CD14-positive monocyte (primary cell): ENCODE measurements around the gene KLHL13. TPM values are rescaled to one million over a fixed set of nuclear protein-coding genes. Genes with fewer than 3 reads are reported as not detected.

Experiments
- DNase-seq, 3 donors: peaks; one replicate each; pipeline ENCODE4 v3.0.0-alpha.2; 2011 to 2022
- H2AFZ ChIP-seq: 2 replicates; pipeline ENCODE4 v1.6.0; 2012; ENCODE audit warnings: mild to moderate bottlenecking, low read depth, low read length, inconsistent platforms; ENCODE audit not compliant: insufficient read depth, poor library complexity, severe bottlenecking
- H3K27ac ChIP-seq, 2 donors: 1 replicate in 1 of 2; 2 replicates in 1 of 2; pipeline ENCODE4 v1.5.1; 2012 to 2013; ENCODE audit warnings: low read length in 2 of 2, control low read depth in 1 of 2, inconsistent platforms in 1 of 2, low read depth in 1 of 2, mild to moderate bottlenecking in 1 of 2
- H3K27me3 ChIP-seq, 2 donors: one replicate each; pipeline versions ENCODE4 v1.6.0 to v1.6.1; 2011 to 2013; ENCODE audit warnings: low read length in 2 of 2; ENCODE audit not compliant: control insufficient read depth in 2 of 2, insufficient read depth in 2 of 2
- H3K36me3 ChIP-seq, 2 donors: replicated peaks in 1 of 2; 1 replicate in 1 of 2; 2 replicates in 1 of 2; pipeline versions ENCODE4 v1.5.1 to v1.6.1; 2012 to 2013; ENCODE audit warnings: low read length in 2 of 2, control low read depth in 1 of 2, inconsistent platforms in 1 of 2, mild to moderate bottlenecking in 1 of 2; ENCODE audit not compliant: insufficient read depth in 2 of 2, control insufficient read depth in 1 of 2
- H3K4me1 ChIP-seq, 2 donors: 1 replicate in 1 of 2; 2 replicates in 1 of 2; pipeline versions ENCODE4 v1.5.1 to v1.6.1; 2012 to 2013; ENCODE audit warnings: low read length in 2 of 2, control low read depth in 1 of 2, inconsistent platforms in 1 of 2, mild to moderate bottlenecking in 1 of 2, moderate library complexity in 1 of 2; ENCODE audit not compliant: insufficient read depth in 2 of 2, control insufficient read depth in 1 of 2
- H3K4me2 ChIP-seq: replicated peaks from 2 replicates; pipeline ENCODE3; 2012; ENCODE audit warnings: low read length, moderate library complexity, mild to moderate bottlenecking; ENCODE audit not compliant: poor library complexity, severe bottlenecking; ENCODE audit errors: extremely low read depth
- H3K4me3 ChIP-seq, 3 experiments: fragments of 200-600 bp in 1 of 3; sonication (generic) in 1 of 3; replicated peaks in 1 of 3; 1 replicate in 2 of 3; 2 replicates in 1 of 3; pipeline ENCODE4 v1.5.1; 2011 to 2013; ENCODE audit warnings: low read length in 3 of 3, mild to moderate bottlenecking in 3 of 3, control low read depth in 2 of 3, low read depth in 2 of 3, inconsistent platforms in 1 of 3, moderate library complexity in 1 of 3
- H3K79me2 ChIP-seq: 2 replicates; pipeline ENCODE4 v1.6.0; 2012; ENCODE audit warnings: mild to moderate bottlenecking, control low read depth, inconsistent platforms, low read length, moderate library complexity; ENCODE audit not compliant: insufficient read depth
- H3K9ac ChIP-seq: 2 replicates; pipeline ENCODE4 v1.6.0; 2017; ENCODE audit warnings: low read length, mild to moderate bottlenecking; ENCODE audit not compliant: insufficient read depth, poor library complexity, severe bottlenecking
- H3K9me3 ChIP-seq, 2 donors: replicated peaks in 1 of 2; 1 replicate in 1 of 2; 2 replicates in 1 of 2; pipeline versions ENCODE4 v1.5.1 to v1.6.1; 2012 to 2013; ENCODE audit warnings: low read length in 2 of 2, control low read depth in 1 of 2; ENCODE audit not compliant: control insufficient read depth in 1 of 2, insufficient read depth in 1 of 2
- H4K20me1 ChIP-seq: 2 replicates; pipeline ENCODE4 v1.6.0; 2012; ENCODE audit warnings: mild to moderate bottlenecking, low read length, control low read depth, moderate library complexity; ENCODE audit not compliant: insufficient read depth
- H3K27ac Mint-ChIP-seq, 7 donors: one replicate each; pipeline ENCODE4 v1.8.0; 2020; ENCODE audit warnings: mild to moderate bottlenecking in 7 of 7, mixed read lengths in 7 of 7, moderate library complexity in 6 of 7, inconsistent platforms in 2 of 7
- H3K27me3 Mint-ChIP-seq, 3 donors: one replicate each; pipeline ENCODE4 v1.8.0; 2021 to 2022; ENCODE audit warnings: low read depth in 3 of 3, mild to moderate bottlenecking in 3 of 3, mixed read lengths in 3 of 3, moderate library complexity in 3 of 3, inconsistent platforms in 1 of 3
- H3K36me3 Mint-ChIP-seq, 2 donors: one replicate each; pipeline ENCODE4 v1.8.0; 2020; ENCODE audit warnings: mixed read lengths in 2 of 2, inconsistent platforms in 1 of 2, mild to moderate bottlenecking in 1 of 2
- H3K4me1 Mint-ChIP-seq: one replicate; pipeline ENCODE4 v1.8.0; 2020; ENCODE audit warnings: mild to moderate bottlenecking, mixed read lengths
- H3K4me3 Mint-ChIP-seq, 2 donors: one replicate each; pipeline ENCODE4 v1.8.0; 2020; ENCODE audit warnings: mild to moderate bottlenecking in 2 of 2, mixed read lengths in 2 of 2, moderate library complexity in 1 of 2
- H3K9me3 Mint-ChIP-seq, 7 donors: one replicate each; pipeline ENCODE4 v1.8.0; 2020 to 2022; ENCODE audit warnings: mixed read lengths in 7 of 7, mild to moderate bottlenecking in 6 of 7, moderate library complexity in 6 of 7, inconsistent platforms in 2 of 7
- WGBS: methylation state at CpG from one replicate; pipeline ENCODE4 v1.1.5; 2013; ENCODE audit warnings: missing lambda C conversion rate; ENCODE audit not compliant: insufficient coverage; 5-methylcytosine and 5-hydroxymethylcytosine counted together
- intact Hi-C, 2 donors: fragments of 100-400 bp; cut with micrococcal nuclease; formaldehyde crosslinking; loops; one replicate each; pipeline versions ENCODE4 v1.15.0 to v1.15.1; 2023
- polyA plus RNA-seq, 3 donors: library from polyadenylated mRNA; depleted of rRNA in 1 of 3; unstranded in 2 of 3; stranded (reverse) in 1 of 3; fragments of 300-500 nt in 2 of 3; fragments of >200 nt in 1 of 3; fragmentation: Illumina TruSeq in 2 of 3; gene quantifications; 1 replicate in 2 of 3; 2 replicates in 1 of 3; pipeline ENCODE4 v1.2.3, GENCODE V29; 2012 to 2021
- TF ChIP-seq, protein P1 (sequence below): fragments of 200-600 bp; IDR thresholded peaks from one replicate; pipeline ENCODE4 v1.8.0; 2022; ENCODE audit warnings: antibody characterized with exemption, mild to moderate bottlenecking

KLHL13 gene
- polyA plus RNA-seq, 3 donors: 0.05 to 0.41 (median 0.10) TPM

- WGBS: no CpG with 5 or more reads among the region's 3 CpGs
- DNase-seq: no peak
- H3K4me1 ChIP-seq: no peaks in the 10 kb centered on the region
- Mint-ChIP-seq H3K27me3 (peaks cover 0 to 2% (median 0%) of the 10 kb centered on the region in 3 donors), H3K4me1 (no peaks in the 10 kb centered on the region), H3K36me3 (no peaks in the 10 kb centered on the region), H3K27ac (no peak overlapping the region), H3K9me3 (peaks cover 0 to 1% (median 0%) of the 10 kb centered on the region in 7 donors), H3K4me3 (no peak overlapping the region)
- no peak overlapping the region for H3K27ac ChIP-seq
- H3K27me3 ChIP-seq: no peaks in the 10 kb centered on the region
- H3K4me3 ChIP-seq: no peak overlapping the region
- intact Hi-C loops: no loop called here
- no peak overlapping the region for H3K9ac ChIP-seq
- H3K36me3 ChIP-seq: no peaks in the 10 kb centered on the region
- H4K20me1 ChIP-seq: no peaks in the 10 kb centered on the region
- TF ChIP-seq, protein P1, sequence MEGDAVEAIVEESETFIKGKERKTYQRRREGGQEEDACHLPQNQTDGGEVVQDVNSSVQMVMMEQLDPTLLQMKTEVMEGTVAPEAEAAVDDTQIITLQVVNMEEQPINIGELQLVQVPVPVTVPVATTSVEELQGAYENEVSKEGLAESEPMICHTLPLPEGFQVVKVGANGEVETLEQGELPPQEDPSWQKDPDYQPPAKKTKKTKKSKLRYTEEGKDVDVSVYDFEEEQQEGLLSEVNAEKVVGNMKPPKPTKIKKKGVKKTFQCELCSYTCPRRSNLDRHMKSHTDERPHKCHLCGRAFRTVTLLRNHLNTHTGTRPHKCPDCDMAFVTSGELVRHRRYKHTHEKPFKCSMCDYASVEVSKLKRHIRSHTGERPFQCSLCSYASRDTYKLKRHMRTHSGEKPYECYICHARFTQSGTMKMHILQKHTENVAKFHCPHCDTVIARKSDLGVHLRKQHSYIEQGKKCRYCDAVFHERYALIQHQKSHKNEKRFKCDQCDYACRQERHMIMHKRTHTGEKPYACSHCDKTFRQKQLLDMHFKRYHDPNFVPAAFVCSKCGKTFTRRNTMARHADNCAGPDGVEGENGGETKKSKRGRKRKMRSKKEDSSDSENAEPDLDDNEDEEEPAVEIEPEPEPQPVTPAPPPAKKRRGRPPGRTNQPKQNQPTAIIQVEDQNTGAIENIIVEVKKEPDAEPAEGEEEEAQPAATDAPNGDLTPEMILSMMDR: no peak
- no peak overlapping the region for H3K4me2 ChIP-seq
- no peaks in the 10 kb centered on the region for H3K79me2 ChIP-seq
- H2AFZ ChIP-seq: no peak overlapping the region
- no peaks in the 10 kb centered on the region for H3K9me3 ChIP-seq
Observed at GRCh38 chrX:117996918-117997480, 119.6 kb downstream of the KLHL13 start.

DNA sequence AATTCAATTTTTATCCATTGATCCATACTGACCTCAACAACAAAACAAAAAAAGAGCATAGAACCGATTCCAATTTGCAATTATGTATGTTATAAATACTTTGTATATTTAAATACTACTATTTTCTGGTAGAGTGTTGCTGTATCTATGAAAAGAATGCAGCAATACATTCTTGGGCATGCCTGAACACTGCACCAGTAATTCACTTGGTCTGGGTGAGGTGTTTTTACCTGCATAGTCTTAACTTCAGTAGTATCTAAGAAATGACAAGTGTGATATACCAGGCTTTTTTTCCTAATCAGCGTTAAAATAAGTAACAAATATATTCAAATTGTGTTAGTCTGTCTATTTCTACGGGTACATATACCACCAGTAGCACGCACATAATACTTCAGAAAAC, 120.2 kb downstream of the KLHL13 start:
- intact Hi-C loops: no loop called here
- H3K4me2 ChIP-seq: no peak overlapping the region

More for the DNA sequence above, 120.2 kb downstream of the KLHL13 start:
- Histone ChIP-seq H3K27ac (no peak overlapping the region), H3K36me3 (no peaks in the 10 kb centered on the region), H3K79me2 (no peaks in the 10 kb centered on the region), H3K27me3 (no peaks in the 10 kb centered on the region), H3K4me3 (no peak overlapping the region), H3K9ac (no peak overlapping the region), H4K20me1 (no peaks in the 10 kb centered on the region), H3K4me1 (no peaks in the 10 kb centered on the region), H3K9me3 (no peaks in the 10 kb centered on the region), H2AFZ (no peak overlapping the region)
- no CpG with 5 or more reads among the region's 4 CpGs for WGBS
- Mint-ChIP-seq H3K4me1 (no peaks in the 10 kb centered on the region), H3K4me3 (no peak overlapping the region), H3K9me3 (peaks cover 0 to 1% (median 0%) of the 10 kb centered on the region in 7 donors), H3K36me3 (no peaks in the 10 kb centered on the region), H3K27ac (no peak overlapping the region), H3K27me3 (peaks cover 0 to 2% (median 0%) of the 10 kb centered on the region in 3 donors)
- TF ChIP-seq, protein P1: no peak
- DNase-seq: no peak
